Breast epithelium (tissue), 4 donors: ENCODE measurements around the gene DUOXA2. TPM values are rescaled to one million over a fixed set of nuclear protein-coding genes. Genes with fewer than 3 reads are reported as not detected.
"Not testable (repeated sequence)": the region's sequence is repeated elsewhere in the genome, so short reads cannot be mapped to it uniquely, and the experiment has no call there.

Experiments
- DNase-seq, 2 donors: peaks; one replicate each; pipeline ENCODE4 v3.0.0-alpha.2; 2019; ENCODE audit warnings: low spot score in 2 of 2
- H3K27ac ChIP-seq, 2 donors: fragments of 200-600 bp; sonication (generic) in 1 of 2; one replicate each; pipeline ENCODE4 v1.5.1; 2016 to 2019; ENCODE audit warnings: mild to moderate bottlenecking in 1 of 2
- H3K27me3 ChIP-seq, 2 donors: fragments of 200-600 bp; sonication (generic) in 1 of 2; one replicate each; pipeline versions ENCODE4 v1.5.1 to v1.6.0; 2017 to 2019; ENCODE audit warnings: control low read depth in 1 of 2, mild to moderate bottlenecking in 1 of 2
- H3K36me3 ChIP-seq: fragments of 200-600 bp; one replicate; pipeline ENCODE4 v1.5.1; 2019
- H3K4me1 ChIP-seq, 2 donors: fragments of 200-600 bp; sonication (generic); one replicate each; pipeline ENCODE4 v1.5.1; 2016 to 2019; ENCODE audit warnings: control low read depth in 1 of 2
- H3K4me3 ChIP-seq, 3 donors: fragments of 200-600 bp; sonication (generic); 1 replicate in 2 of 3; 2 replicates in 1 of 3; pipeline ENCODE4 v1.5.1; 2016 to 2019; ENCODE audit warnings: mild to moderate bottlenecking in 3 of 3, moderate library complexity in 2 of 3
- H3K9me3 ChIP-seq, 2 donors: fragments of 200-600 bp; sonication (generic) in 1 of 2; one replicate each; pipeline ENCODE4 v1.5.1; 2016 to 2019; ENCODE audit warnings: control low read depth in 1 of 2
- POLR2A ChIP-seq: fragments of 450-650 bp; IDR thresholded peaks from one replicate; pipeline ENCODE4 v1.6.1; 2016; ENCODE audit warnings: antibody characterized with exemption, mild to moderate bottlenecking, moderate library complexity
- POLR2AphosphoS5 ChIP-seq, 3 donors: sonication (generic); formaldehyde crosslinking; IDR thresholded peaks; one replicate each; pipeline ENCODE4 v1.6.1; 2017; ENCODE audit warnings: antibody characterized with exemption in 3 of 3
- intact Hi-C: fragments of 100-400 bp; cut with DNase I; formaldehyde crosslinking; loops from one replicate; pipeline ENCODE4 v1.15.1; 2023; ENCODE audit warnings: low total_unique reads
- total RNA-seq, 3 donors: library from RNA; depleted of rRNA; stranded (reverse); fragments of >200 nt; gene quantifications; one replicate each; pipeline ENCODE4 v1.1.0, GENCODE V29; 2016
- TF ChIP-seq, protein P1 (sequence below), 3 donors: fragments of 450-650 bp; IDR thresholded peaks; one replicate each; pipeline ENCODE4 v1.5.1; 2016 to 2017; ENCODE audit warnings: antibody characterized with exemption in 3 of 3, mild to moderate bottlenecking in 3 of 3, moderate library complexity in 3 of 3

Gene DUOXA2
- total RNA-seq, 3 donors from 2014 or later = 0.33 TPM; not detected in 2

- peak in 1 of 2 donors; percentile 28 for DNase-seq
Measured at GRCh38 chr15:45102226-45102625, 11.9 kb upstream of the DUOXA2 start.

DNA sequence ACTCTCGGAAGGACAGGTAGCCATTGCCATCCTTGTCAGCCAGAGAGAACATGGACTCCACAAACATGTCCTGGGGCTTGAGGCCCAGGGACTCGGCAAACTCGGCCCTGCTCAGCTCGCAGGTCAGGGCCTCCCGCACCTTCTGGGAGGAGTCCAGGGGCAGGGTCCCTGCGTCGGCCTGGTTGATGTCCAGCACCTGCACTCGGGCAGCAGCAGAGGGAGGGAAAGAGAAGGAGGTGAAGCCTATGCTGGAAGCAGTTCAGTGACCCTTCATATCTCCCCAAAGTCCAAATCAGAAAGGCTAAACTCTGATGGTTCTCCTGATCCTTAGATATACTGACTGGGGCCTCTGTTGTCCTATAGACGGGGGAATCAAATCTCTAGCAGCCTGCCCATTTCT lies 10.0 kb upstream of the DUOXA2 start:
- intact Hi-C loops, H3K9me3 ChIP-seq, DNase-seq: not testable (repeated sequence)

More at GRCh38 chr15:45102226-45102625, 11.9 kb upstream of the DUOXA2 start:
- H3K9me3 ChIP-seq = no peaks in the 10 kb centered on the region
- no peaks in the 10 kb centered on the region for H3K36me3 ChIP-seq
- H3K4me3 ChIP-seq = no peak overlapping the region
- no peak overlapping the region for H3K27ac ChIP-seq
- TF ChIP-seq, protein P1, sequence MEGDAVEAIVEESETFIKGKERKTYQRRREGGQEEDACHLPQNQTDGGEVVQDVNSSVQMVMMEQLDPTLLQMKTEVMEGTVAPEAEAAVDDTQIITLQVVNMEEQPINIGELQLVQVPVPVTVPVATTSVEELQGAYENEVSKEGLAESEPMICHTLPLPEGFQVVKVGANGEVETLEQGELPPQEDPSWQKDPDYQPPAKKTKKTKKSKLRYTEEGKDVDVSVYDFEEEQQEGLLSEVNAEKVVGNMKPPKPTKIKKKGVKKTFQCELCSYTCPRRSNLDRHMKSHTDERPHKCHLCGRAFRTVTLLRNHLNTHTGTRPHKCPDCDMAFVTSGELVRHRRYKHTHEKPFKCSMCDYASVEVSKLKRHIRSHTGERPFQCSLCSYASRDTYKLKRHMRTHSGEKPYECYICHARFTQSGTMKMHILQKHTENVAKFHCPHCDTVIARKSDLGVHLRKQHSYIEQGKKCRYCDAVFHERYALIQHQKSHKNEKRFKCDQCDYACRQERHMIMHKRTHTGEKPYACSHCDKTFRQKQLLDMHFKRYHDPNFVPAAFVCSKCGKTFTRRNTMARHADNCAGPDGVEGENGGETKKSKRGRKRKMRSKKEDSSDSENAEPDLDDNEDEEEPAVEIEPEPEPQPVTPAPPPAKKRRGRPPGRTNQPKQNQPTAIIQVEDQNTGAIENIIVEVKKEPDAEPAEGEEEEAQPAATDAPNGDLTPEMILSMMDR (IDR thresholded peaks at IDR 0.05) = no peak
- TF ChIP-seq POLR2AphosphoS5 (IDR thresholded peaks at IDR 0.05) (no peak), POLR2A (no peak)
- H3K4me1 ChIP-seq = no peaks in the 10 kb centered on the region
- peaks cover 0 to 14% of the 10 kb centered on the region in 2 donors for H3K27me3 ChIP-seq
- intact Hi-C loops = no loop called here

DNA sequence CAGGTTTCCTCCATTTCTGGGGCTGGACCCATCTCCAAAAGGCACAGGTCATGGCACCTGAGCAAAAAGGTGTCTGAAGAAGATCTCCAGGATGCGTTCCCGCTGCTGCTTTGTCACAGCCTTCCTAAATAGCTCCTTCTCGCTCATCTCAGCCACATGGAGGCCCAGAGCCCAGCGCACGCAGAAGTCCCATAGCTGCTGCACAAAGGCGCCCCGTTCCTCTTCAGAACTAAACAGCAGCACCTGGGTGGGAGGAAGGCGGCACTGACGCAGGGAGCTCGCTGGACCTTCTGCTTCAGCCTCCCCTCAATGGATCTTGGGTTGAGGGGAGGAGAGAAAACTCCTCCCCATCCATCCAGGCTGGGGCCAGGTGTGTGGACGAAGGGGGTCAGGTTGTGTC lies 8.5 kb upstream of the DUOXA2 start:
- Histone ChIP-seq H3K4me3 (no peak overlapping the region), H3K36me3 (no peaks in the 10 kb centered on the region), H3K9me3 (no peaks in the 10 kb centered on the region), H3K4me1 (no peaks in the 10 kb centered on the region), H3K27me3 (peaks cover 0 to 34% of the 10 kb centered on the region in 2 donors), H3K27ac (no peak overlapping the region)
- TF ChIP-seq, protein P1 (IDR thresholded peaks at IDR 0.05) = no peak
- TF ChIP-seq POLR2A (no peak), POLR2AphosphoS5 (IDR thresholded peaks at IDR 0.05) (no peak)
- peak in 1 of 2 donors; percentile 28 for DNase-seq
- intact Hi-C loops = no loop called here

More for the DNA sequence above, 10.0 kb upstream of the DUOXA2 start:
- H3K27me3 ChIP-seq = peaks cover 0 to 20% of the 10 kb centered on the region in 2 donors
- H3K27ac ChIP-seq, H3K4me1 ChIP-seq, H3K4me3 ChIP-seq, H3K36me3 ChIP-seq: not testable (repeated sequence)

GRCh38 chr15:45106002-45106790 lies 7.9 kb upstream of the DUOXA2 start:
- Histone ChIP-seq H3K36me3 (no peaks in the 10 kb centered on the region), H3K27me3 (peaks cover 0 to 35% of the 10 kb centered on the region in 2 donors), H3K9me3 (no peaks in the 10 kb centered on the region), H3K4me3 (no peak overlapping the region), H3K27ac (no peak overlapping the region), H3K4me1 (no peaks in the 10 kb centered on the region)
- TF ChIP-seq POLR2AphosphoS5 (IDR thresholded peaks at IDR 0.05) = no peak
- no peak for TF ChIP-seq POLR2A
- TF ChIP-seq, protein P1 (IDR thresholded peaks at IDR 0.05) = no peak
- DNase-seq = peak in 1 of 2 donors; percentile 24
- intact Hi-C loops = no loop called here

DNA sequence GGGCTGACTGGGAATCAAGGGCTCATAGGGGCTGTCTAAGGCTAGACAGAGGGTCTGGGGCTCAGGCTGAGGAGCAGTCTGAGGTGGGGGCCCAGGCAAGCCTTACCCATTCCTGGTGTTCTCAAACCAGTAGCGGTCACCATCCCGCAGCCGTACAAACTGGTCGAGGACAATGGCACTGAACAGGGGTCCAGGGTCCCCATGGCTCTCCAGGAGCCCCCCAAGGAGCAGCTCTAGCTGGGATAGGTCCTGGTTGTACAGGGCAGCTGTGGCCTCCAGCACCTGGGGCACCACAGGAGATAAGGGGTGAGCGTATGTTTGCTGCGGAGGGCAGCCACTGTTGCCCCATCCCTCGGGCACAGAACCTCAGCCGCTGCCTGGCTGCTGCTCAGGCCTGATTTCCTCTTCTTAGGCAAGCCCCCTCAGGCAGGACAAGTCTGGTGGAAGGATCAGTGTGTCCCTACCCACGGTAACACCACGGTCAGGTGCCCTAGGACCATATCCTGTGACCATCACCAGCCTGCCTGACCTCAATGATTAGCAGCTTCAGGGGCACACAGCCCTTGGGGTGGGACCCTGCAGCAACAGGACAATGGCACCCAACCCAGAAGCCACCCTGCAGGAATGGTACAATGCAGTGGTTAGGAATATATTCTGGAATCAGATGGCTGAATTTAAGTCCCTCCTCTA lies 6.0 kb upstream of the DUOXA2 start:
- no peaks in the 10 kb centered on the region for H3K4me1 ChIP-seq
- intact Hi-C loops = no loop called here
- H3K27me3 ChIP-seq = peaks cover 9 to 47% of the 10 kb centered on the region in 2 donors
- TF ChIP-seq POLR2A (no peak), POLR2AphosphoS5 (IDR thresholded peaks at IDR 0.05) (no peak)
- TF ChIP-seq, protein P1 (IDR thresholded peaks at IDR 0.05) = no peak
- H3K36me3 ChIP-seq = no peaks in the 10 kb centered on the region
- no peak overlapping the region for H3K27ac ChIP-seq
- DNase-seq = peak in 1 of 2 donors; percentile 42
- H3K4me3 ChIP-seq = no peak overlapping the region
- H3K9me3 ChIP-seq = no peaks in the 10 kb centered on the region
